PC-3 (cell line): ENCODE data around the gene PDE6A.

Experiments
- EZH2 ChIP-seq: fragments of 300-600 bp; sonication (generic); IDR thresholded peaks from one replicate; pipeline ENCODE4 v1.6.1; 2017; ENCODE audit warnings: antibody characterized with exemption, mild to moderate bottlenecking, low read length; ENCODE audit not compliant: unreplicated experiment
- EZH2phosphoT487 ChIP-seq: fragments of 300-600 bp; sonication (generic); IDR thresholded peaks from 2 replicates; pipeline ENCODE4 v1.6.1; 2018; ENCODE audit warnings: mild to moderate bottlenecking, antibody characterized with exemption, low read length, borderline replicate concordance
- TF ChIP-seq, protein P1 (sequence below): fragments of 300-600 bp; sonication (generic); conservative IDR thresholded peaks from 2 replicates; pipeline ENCODE4 v1.5.1; 2017; ENCODE audit warnings: antibody characterized with exemption, low read depth, mild to moderate bottlenecking, low read length

DNA sequence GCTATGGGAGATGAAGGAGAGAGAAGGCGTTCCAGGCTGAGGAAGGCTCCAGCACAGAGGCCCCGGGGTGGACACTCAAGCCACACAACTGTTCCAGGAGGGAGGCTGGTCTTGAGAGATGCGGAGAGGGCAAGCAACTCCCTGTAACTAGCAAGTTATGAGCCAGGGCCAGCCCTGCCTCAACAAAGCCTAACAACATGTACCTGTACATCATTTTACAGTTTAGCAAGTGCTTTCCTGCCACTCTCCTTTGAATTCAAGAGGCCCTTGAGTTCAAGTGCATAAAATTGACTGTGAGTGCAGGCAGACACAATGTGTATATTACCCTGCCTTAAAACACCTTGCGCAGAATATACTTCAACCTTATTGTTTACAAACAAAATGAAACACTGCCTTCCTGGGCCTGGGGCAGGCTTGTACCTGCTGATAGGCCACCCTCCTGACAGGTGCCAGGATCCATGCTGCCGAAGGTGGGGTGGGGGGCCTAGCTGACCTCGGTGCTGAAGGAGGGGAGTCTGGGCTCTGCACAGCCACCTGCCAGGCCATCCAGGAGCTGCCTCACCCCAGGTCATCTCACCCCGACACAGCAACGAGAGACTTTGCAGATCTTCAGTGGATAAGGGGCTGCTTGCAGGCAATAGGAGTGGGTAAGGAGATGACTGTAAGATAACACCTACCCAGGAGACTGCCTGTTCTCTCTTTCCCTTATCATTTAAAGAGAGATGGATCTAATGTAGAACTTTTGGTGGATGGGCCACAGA, 134.5 kb downstream of the PDE6A start:
- TF ChIP-seq EZH2 (no peak), EZH2phosphoT487 (no peak)
- TF ChIP-seq, protein P1, sequence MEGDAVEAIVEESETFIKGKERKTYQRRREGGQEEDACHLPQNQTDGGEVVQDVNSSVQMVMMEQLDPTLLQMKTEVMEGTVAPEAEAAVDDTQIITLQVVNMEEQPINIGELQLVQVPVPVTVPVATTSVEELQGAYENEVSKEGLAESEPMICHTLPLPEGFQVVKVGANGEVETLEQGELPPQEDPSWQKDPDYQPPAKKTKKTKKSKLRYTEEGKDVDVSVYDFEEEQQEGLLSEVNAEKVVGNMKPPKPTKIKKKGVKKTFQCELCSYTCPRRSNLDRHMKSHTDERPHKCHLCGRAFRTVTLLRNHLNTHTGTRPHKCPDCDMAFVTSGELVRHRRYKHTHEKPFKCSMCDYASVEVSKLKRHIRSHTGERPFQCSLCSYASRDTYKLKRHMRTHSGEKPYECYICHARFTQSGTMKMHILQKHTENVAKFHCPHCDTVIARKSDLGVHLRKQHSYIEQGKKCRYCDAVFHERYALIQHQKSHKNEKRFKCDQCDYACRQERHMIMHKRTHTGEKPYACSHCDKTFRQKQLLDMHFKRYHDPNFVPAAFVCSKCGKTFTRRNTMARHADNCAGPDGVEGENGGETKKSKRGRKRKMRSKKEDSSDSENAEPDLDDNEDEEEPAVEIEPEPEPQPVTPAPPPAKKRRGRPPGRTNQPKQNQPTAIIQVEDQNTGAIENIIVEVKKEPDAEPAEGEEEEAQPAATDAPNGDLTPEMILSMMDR, result no peak
